ENCODE data around the gene PLCB4. TPM values are rescaled to one million over a fixed set of nuclear protein-coding genes. Genes with fewer than 3 reads are reported as not detected.
"Not testable (repeated sequence)": the region's sequence is repeated elsewhere in the genome, so short reads cannot be mapped to it uniquely, and the experiment has no call there.

Gene PLCB4
- polyA plus RNA-seq, 1 experiment, result 8.8 TPM

DNA sequence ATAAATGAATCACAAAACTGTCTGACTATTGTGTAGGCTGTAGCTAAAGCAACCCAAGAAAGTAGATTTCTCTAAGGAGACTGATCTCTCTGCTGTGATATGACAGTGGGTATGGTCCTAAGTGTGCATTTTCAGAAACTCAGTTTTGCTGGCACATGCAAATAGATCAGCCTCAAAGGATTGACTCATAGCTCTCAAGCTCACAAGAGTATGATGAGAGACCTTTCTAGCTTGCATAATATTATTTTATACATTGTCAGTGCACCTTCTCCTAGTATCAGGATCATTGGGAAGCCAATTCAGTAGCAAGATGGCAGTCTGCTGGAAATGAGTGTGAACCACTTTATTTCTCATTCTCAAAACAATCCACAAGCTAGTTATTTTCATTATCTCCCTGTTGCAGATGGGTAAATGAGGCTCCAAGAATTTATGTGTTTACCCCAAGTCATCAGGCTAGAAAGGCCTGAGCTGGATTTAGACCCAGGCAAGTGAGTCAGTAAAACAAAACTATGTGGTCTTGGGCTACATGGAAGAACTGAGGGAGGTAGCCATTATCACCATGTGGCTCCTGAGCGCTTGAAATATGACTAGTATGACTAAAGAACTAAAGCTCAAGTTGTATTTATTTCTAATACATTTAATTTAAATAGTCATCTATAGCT, 27.9 kb upstream of the PLCB4 start:
- CTCF ChIA-PET, result interaction anchor here (0.7 to 1.3 kb wide), 2 partner anchors 10 to 367 kb away, joined by 3 read pairs; no protein-coding TSS in a partner anchor
- no peak for DNase-seq (ENCODE audit: low read depth)
- POLR2A ChIA-PET, result no interaction called here
- TF ChIP-seq, protein P1, sequence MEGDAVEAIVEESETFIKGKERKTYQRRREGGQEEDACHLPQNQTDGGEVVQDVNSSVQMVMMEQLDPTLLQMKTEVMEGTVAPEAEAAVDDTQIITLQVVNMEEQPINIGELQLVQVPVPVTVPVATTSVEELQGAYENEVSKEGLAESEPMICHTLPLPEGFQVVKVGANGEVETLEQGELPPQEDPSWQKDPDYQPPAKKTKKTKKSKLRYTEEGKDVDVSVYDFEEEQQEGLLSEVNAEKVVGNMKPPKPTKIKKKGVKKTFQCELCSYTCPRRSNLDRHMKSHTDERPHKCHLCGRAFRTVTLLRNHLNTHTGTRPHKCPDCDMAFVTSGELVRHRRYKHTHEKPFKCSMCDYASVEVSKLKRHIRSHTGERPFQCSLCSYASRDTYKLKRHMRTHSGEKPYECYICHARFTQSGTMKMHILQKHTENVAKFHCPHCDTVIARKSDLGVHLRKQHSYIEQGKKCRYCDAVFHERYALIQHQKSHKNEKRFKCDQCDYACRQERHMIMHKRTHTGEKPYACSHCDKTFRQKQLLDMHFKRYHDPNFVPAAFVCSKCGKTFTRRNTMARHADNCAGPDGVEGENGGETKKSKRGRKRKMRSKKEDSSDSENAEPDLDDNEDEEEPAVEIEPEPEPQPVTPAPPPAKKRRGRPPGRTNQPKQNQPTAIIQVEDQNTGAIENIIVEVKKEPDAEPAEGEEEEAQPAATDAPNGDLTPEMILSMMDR (IDR thresholded peaks at IDR 0.05; ENCODE audit: insufficient read depth, low read depth, low read length), result no peak
- Histone ChIP-seq H3K27me3 (ENCODE audit: control insufficient read depth, insufficient read depth, low read length) (no peaks in the 10 kb centered on the region), H3K4me3 (ENCODE audit: low read depth, low read length) (no peak overlapping the region), H3K36me3 (ENCODE audit: control insufficient read depth, insufficient read depth, low read length) (no peaks in the 10 kb centered on the region)

DNA sequence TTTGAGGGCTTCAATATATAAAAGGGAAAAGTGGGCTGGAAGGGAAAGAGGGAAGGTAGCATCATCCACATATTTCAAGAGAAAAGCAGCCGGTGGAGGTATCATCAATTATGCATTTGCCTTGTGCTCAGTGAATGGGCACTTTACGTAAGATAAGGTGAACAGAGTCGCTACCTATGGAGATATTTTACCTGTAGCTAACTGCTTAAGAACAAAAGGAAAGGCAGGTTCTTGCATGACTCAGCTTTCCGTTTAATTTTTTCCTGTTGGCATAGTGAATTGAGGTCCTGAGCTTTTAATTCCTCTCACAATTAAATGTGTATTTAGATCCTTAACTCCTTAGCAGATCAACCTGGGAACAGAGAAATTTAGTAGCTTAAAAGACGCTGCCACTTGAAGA, 25.5 kb upstream of the PLCB4 start:
- ChIA-PET POLR2A (no interaction called here), CTCF (no interaction called here)
- H3K27me3 ChIP-seq (ENCODE audit: control insufficient read depth, insufficient read depth, low read length), result no peaks in the 10 kb centered on the region
- H3K4me3 ChIP-seq (ENCODE audit: low read depth, low read length), result no peak overlapping the region
- no peaks in the 10 kb centered on the region for H3K36me3 ChIP-seq (ENCODE audit: control insufficient read depth, insufficient read depth, low read length)
- DNase-seq (ENCODE audit: low read depth), result no peak
- TF ChIP-seq, protein P1 (IDR thresholded peaks at IDR 0.05; ENCODE audit: insufficient read depth, low read depth, low read length), result no peak

DNA sequence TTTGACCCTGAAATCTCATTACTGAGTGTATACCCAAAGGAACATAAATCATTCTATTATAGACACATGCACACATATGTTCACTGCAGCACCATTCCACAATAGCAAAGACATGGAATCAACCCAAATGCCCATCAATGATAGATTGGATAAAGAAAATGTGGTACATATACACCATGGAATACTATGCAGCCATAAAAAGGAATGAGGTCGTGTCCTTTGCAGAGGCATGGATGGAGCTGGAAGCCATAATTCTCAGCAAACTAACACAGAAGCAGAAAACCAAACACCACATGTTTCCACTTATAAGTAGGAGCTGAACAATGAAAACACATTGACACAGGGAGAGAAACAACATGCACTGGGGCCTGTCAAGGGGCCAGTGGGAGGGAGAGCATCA, 21.0 kb upstream of the PLCB4 start:
- H3K4me3 ChIP-seq (ENCODE audit: low read depth, low read length); CTCF ChIA-PET; DNase-seq (ENCODE audit: low read depth); H3K27me3 ChIP-seq (ENCODE audit: control insufficient read depth, insufficient read depth, low read length); H3K36me3 ChIP-seq (ENCODE audit: control insufficient read depth, insufficient read depth, low read length); POLR2A ChIA-PET: not testable (repeated sequence)

DNA sequence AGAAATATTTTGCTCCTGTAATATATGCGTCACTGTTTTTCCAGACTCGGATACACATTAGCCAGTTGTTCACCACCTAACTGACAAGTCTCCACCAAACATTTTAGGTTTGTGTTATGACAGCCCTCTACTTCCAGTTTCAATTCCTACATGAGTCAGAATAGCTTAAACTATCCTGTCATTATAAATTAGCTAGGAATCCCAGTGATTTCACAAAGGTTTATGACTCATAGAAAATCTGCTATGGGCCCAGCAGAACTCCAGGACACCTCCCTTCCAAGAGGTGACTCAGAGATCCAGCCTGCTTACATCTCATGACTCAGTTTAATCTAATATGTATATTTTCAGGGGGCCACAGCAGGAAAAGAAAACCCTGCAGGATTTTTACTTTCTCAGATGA, 17.4 kb upstream of the PLCB4 start:
- ChIA-PET CTCF (interaction anchor here (1.0 kb wide), 1 partner anchor 198 kb away, joined by 4 read pairs; no protein-coding TSS in a partner anchor), POLR2A (interaction anchor here (0.6 kb wide), 2 partner anchors 39 to 228 kb away, joined by 4 to 14 read pairs; no protein-coding TSS in a partner anchor)
- TF ChIP-seq, protein P1 (IDR thresholded peaks at IDR 0.05; ENCODE audit: insufficient read depth, low read depth, low read length), result no peak
- Histone ChIP-seq H3K4me3 (ENCODE audit: low read depth, low read length) (no peak overlapping the region), H3K27me3 (ENCODE audit: control insufficient read depth, insufficient read depth, low read length) (no peaks in the 10 kb centered on the region), H3K36me3 (ENCODE audit: control insufficient read depth, insufficient read depth, low read length) (no peaks in the 10 kb centered on the region)
- DNase-seq (ENCODE audit: low read depth), result peak; percentile 93

DNA sequence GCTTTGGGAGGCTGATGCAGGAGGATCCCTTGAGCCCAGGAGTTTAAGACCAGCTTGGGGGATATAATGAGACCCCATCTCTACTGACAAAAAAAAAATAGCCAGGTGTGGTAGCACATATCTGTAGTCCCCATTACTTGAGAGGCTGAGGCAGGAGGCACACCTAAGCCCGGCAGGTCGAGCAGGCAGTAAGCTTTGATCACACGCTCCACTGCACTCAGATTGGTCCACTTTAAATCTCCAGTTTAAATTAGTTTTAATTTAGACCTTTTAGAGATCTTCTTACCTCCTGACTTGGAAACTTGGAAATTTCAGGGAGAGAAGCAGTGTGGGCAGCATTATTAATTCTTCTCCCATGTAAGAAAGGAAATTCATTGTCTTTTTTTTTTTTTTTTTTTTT, 16.8 kb upstream of the PLCB4 start:
- POLR2A ChIA-PET, result interaction anchor here (0.6 kb wide), 1 partner anchor 227 kb away, joined by 4 read pairs; no protein-coding TSS in a partner anchor
- TF ChIP-seq, protein P1 (IDR thresholded peaks at IDR 0.05; ENCODE audit: insufficient read depth, low read depth, low read length), result no peak
- no peak for DNase-seq (ENCODE audit: low read depth)
- H3K27me3 ChIP-seq (ENCODE audit: control insufficient read depth, insufficient read depth, low read length), result no peaks in the 10 kb centered on the region
- no peaks in the 10 kb centered on the region for H3K36me3 ChIP-seq (ENCODE audit: control insufficient read depth, insufficient read depth, low read length)
- CTCF ChIA-PET, result interaction anchor here (1.0 to 1.2 kb wide), 2 partner anchors 31 to 198 kb away, joined by 4 read pairs; no protein-coding TSS in a partner anchor
- no peak overlapping the region for H3K4me3 ChIP-seq (ENCODE audit: low read depth, low read length)

Data from BJ (cell line).